HepG2 (cell line): Measurements from ENCODE around the gene ALDH2.
"Not testable (repeated sequence)": the region's sequence is repeated elsewhere in the genome, so short reads cannot be mapped to it uniquely, and the experiment has no call there.

Experiments
- CBFB ChIP-seq: sonication (generic); formaldehyde crosslinking; IDR thresholded peaks from 2 replicates; pipeline ENCODE4 v1.4.0; 2020; ENCODE audit warnings: missing genetic modification reagents
- CTCF ChIP-seq: sonication (generic); formaldehyde crosslinking; IDR thresholded peaks from 2 replicates; pipeline ENCODE4 v1.5.0; 2020; ENCODE audit warnings: mild to moderate bottlenecking, missing genetic modification reagents, moderate library complexity
- HOMEZ ChIP-seq: IDR thresholded peaks from 2 replicates; pipeline ENCODE4 v1.6.1; 2016; ENCODE audit warnings: low read depth
- JUND ChIP-seq: sonication (generic); formaldehyde crosslinking; IDR thresholded peaks from 2 replicates; pipeline ENCODE4 v1.8.0; 2022; ENCODE audit warnings: mild to moderate bottlenecking, missing genetic modification reagents
- NFRKB ChIP-seq: fragments of 450-650 bp; IDR thresholded peaks from 2 replicates; pipeline ENCODE4 v1.6.1; 2017
- POLR2AphosphoS5 ChIP-seq: IDR thresholded peaks from 2 replicates; pipeline ENCODE4 v1.6.1; 2012; ENCODE audit warnings: low read depth, low read length
- PRPF4 ChIP-seq: fragments of 200-400 bp; formaldehyde crosslinking; IDR thresholded peaks from 2 replicates; pipeline ENCODE4 v1.6.1; 2016; ENCODE audit warnings: low read length, low read depth; ENCODE audit not compliant: poor library complexity, severe bottlenecking
- XBP1 ChIP-seq: sonication (generic); formaldehyde crosslinking; IDR thresholded peaks from 2 replicates; pipeline ENCODE4 v1.5.0; 2020; ENCODE audit warnings: missing genetic modification reagents
- ZBTB33 ChIP-seq: sonication (generic); formaldehyde crosslinking; IDR thresholded peaks from 2 replicates; pipeline ENCODE4 v1.4.0; 2020; ENCODE audit warnings: missing genetic modification reagents
- ZNF329 ChIP-seq: sonication (generic); formaldehyde crosslinking; IDR thresholded peaks from 2 replicates; pipeline ENCODE4 v1.9.0; 2021; ENCODE audit warnings: low read depth, mild to moderate bottlenecking, missing genetic modification reagents
- ZNF367 ChIP-seq: sonication (generic); formaldehyde crosslinking; IDR thresholded peaks from 2 replicates; pipeline ENCODE4 v1.4.0; 2020; ENCODE audit warnings: missing genetic modification reagents, borderline replicate concordance
- TF ChIP-seq, protein P1 (sequence below): sonication (generic); formaldehyde crosslinking; conservative IDR thresholded peaks from 2 replicates; pipeline ENCODE4 v1.8.1; 2023; ENCODE audit warnings: missing genetic modification reagents
- TF ChIP-seq, protein P2 (sequence below): sonication (generic); formaldehyde crosslinking; conservative IDR thresholded peaks from 2 replicates; pipeline ENCODE4 v1.4.0; 2020; ENCODE audit warnings: missing genetic modification reagents
- TF ChIP-seq, protein P3 (sequence below): sonication (generic); formaldehyde crosslinking; IDR thresholded peaks from 2 replicates; pipeline ENCODE4 v1.8.1; 2023; ENCODE audit warnings: mild to moderate bottlenecking, missing genetic modification reagents, borderline replicate concordance

- not testable (repeated sequence) for TF ChIP-seq NFRKB; CTCF; ZBTB33 (CRISPR knock-in tag); ZNF329; PRPF4; XBP1 (CRISPR knock-in tag); CBFB; ZNF367 (CRISPR knock-in tag); POLR2AphosphoS5; HOMEZ (CRISPR knock-in tag); JUND (CRISPR knock-in tag)
- TF ChIP-seq, protein P1, sequence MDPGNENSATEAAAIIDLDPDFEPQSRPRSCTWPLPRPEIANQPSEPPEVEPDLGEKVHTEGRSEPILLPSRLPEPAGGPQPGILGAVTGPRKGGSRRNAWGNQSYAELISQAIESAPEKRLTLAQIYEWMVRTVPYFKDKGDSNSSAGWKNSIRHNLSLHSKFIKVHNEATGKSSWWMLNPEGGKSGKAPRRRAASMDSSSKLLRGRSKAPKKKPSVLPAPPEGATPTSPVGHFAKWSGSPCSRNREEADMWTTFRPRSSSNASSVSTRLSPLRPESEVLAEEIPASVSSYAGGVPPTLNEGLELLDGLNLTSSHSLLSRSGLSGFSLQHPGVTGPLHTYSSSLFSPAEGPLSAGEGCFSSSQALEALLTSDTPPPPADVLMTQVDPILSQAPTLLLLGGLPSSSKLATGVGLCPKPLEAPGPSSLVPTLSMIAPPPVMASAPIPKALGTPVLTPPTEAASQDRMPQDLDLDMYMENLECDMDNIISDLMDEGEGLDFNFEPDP (CRISPR knock-in tag) = not testable (repeated sequence)
- TF ChIP-seq, protein P2, sequence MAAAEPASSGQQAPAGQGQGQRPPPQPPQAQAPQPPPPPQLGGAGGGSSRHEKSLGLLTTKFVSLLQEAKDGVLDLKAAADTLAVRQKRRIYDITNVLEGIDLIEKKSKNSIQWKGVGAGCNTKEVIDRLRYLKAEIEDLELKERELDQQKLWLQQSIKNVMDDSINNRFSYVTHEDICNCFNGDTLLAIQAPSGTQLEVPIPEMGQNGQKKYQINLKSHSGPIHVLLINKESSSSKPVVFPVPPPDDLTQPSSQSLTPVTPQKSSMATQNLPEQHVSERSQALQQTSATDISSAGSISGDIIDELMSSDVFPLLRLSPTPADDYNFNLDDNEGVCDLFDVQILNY (CRISPR knock-in tag) = not testable (repeated sequence)
- TF ChIP-seq, protein P3, sequence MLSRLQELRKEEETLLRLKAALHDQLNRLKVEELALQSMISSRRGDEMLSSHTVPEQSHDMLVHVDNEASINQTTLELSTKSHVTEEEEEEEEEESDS (CRISPR knock-in tag) = not testable (repeated sequence)
Observed at GRCh38 chr12:111763552-111763951, 3.2 kb upstream of the ALDH2 start.
